Stomach smooth muscle (tissue), 2 donors: Measurements from ENCODE around the gene SORCS1.

Source experiments
- H3K27ac ChIP-seq: one replicate; pipeline ENCODE4 v1.7.0; 2013; ENCODE audit warnings: mild to moderate bottlenecking, low read length, inconsistent platforms
- H3K27me3 ChIP-seq, 2 donors: one replicate each; pipeline ENCODE4 v1.7.0; 2013; ENCODE audit warnings: low read length in 2 of 2; ENCODE audit not compliant: insufficient read depth in 2 of 2, control insufficient read depth in 1 of 2
- H3K36me3 ChIP-seq, 2 donors: one replicate each; pipeline ENCODE4 v1.7.0; 2013; ENCODE audit warnings: low read length in 2 of 2; ENCODE audit not compliant: control insufficient read depth in 2 of 2, insufficient read depth in 2 of 2
- H3K4me1 ChIP-seq: one replicate; pipeline ENCODE4 v1.7.0; 2013; ENCODE audit warnings: low read length; ENCODE audit not compliant: control insufficient read depth, insufficient read depth
- H3K4me3 ChIP-seq, 2 donors: one replicate each; pipeline ENCODE4 v1.7.0; 2013; ENCODE audit warnings: low read length in 2 of 2
- H3K9ac ChIP-seq, 2 donors: one replicate each; pipeline ENCODE4 v1.7.0; 2013; ENCODE audit warnings: low read length in 2 of 2, mild to moderate bottlenecking in 1 of 2
- H3K9me3 ChIP-seq, 2 donors: one replicate each; pipeline ENCODE4 v1.7.0; 2013; ENCODE audit warnings: low read length in 2 of 2; ENCODE audit not compliant: control insufficient read depth in 2 of 2
- donor health status: healthy.
- donor health status: Pancreatic carcinoma.

The SORCS1 gene

GRCh38 chr10:106894692-106895091 is 269.8 kb downstream of the SORCS1 start:
- no peaks in the 10 kb centered on the region for H3K9me3 ChIP-seq
- no peaks in the 10 kb centered on the region for H3K27me3 ChIP-seq
- no peak overlapping the region for H3K4me3 ChIP-seq
- no peaks in the 10 kb centered on the region for H3K36me3 ChIP-seq
- peaks cover 11% of the 10 kb centered on the region for H3K4me1 ChIP-seq
- no peak overlapping the region for H3K9ac ChIP-seq
- no peak overlapping the region for H3K27ac ChIP-seq

GRCh38 chr10:106877574-106877973 is 286.9 kb downstream of the SORCS1 start:
- no peaks in the 10 kb centered on the region for H3K27me3 ChIP-seq
- H3K4me3 ChIP-seq = no peak overlapping the region
- H3K36me3 ChIP-seq = no peaks in the 10 kb centered on the region
- no peak overlapping the region for H3K27ac ChIP-seq
- H3K9ac ChIP-seq = no peak overlapping the region
- H3K9me3 ChIP-seq = peaks cover 0 to 4% of the 10 kb centered on the region in 2 donors
- H3K4me1 ChIP-seq = no peaks in the 10 kb centered on the region

- peaks cover 0 to 4% of the 10 kb centered on the region in 2 donors for H3K9me3 ChIP-seq
- no peaks in the 10 kb centered on the region for H3K36me3 ChIP-seq
- no peak overlapping the region for H3K27ac ChIP-seq
These were observed 290.0 kb downstream of the SORCS1 start for GRCh38 chr10:106874604-106874889.

GRCh38 chr10:106873770-106874603 is 290.5 kb downstream of the SORCS1 start:
- Histone ChIP-seq H3K9me3 (peaks cover 0 to 4% of the 10 kb centered on the region in 2 donors), H3K4me1 (no peaks in the 10 kb centered on the region), H3K4me3 (no peak overlapping the region), H3K27me3 (no peaks in the 10 kb centered on the region), H3K9ac (no peak overlapping the region), H3K27ac (no peak overlapping the region), H3K36me3 (no peaks in the 10 kb centered on the region)

More at GRCh38 chr10:106874604-106874889, 290.0 kb downstream of the SORCS1 start:
- H3K4me3 ChIP-seq = no peak overlapping the region
- H3K4me1 ChIP-seq = no peaks in the 10 kb centered on the region
- no peaks in the 10 kb centered on the region for H3K27me3 ChIP-seq
- H3K9ac ChIP-seq = no peak overlapping the region

GRCh38 chr10:106872176-106872575 is 292.3 kb downstream of the SORCS1 start:
- Histone ChIP-seq H3K4me1 (no peaks in the 10 kb centered on the region), H3K9me3 (peaks cover 0 to 4% of the 10 kb centered on the region in 2 donors), H3K27ac (no peak overlapping the region), H3K27me3 (no peaks in the 10 kb centered on the region), H3K4me3 (no peak overlapping the region), H3K36me3 (no peaks in the 10 kb centered on the region), H3K9ac (no peak overlapping the region)

GRCh38 chr10:106866244-106866845 is 298.2 kb downstream of the SORCS1 start:
- Histone ChIP-seq H3K27me3 (no peaks in the 10 kb centered on the region), H3K9ac (no peak overlapping the region), H3K27ac (no peak overlapping the region), H3K36me3 (no peaks in the 10 kb centered on the region), H3K9me3 (no peaks in the 10 kb centered on the region), H3K4me1 (no peaks in the 10 kb centered on the region), H3K4me3 (no peak overlapping the region)

GRCh38 chr10:106864031-106864430 is 300.5 kb downstream of the SORCS1 start:
- no peak overlapping the region for H3K9ac ChIP-seq
- no peaks in the 10 kb centered on the region for H3K27me3 ChIP-seq
- no peak overlapping the region for H3K27ac ChIP-seq
- no peaks in the 10 kb centered on the region for H3K4me1 ChIP-seq
- H3K9me3 ChIP-seq = no peaks in the 10 kb centered on the region
- H3K4me3 ChIP-seq = no peak overlapping the region
- H3K36me3 ChIP-seq = no peaks in the 10 kb centered on the region

- Histone ChIP-seq H3K27ac (no peak overlapping the region), H3K4me1 (no peaks in the 10 kb centered on the region), H3K4me3 (no peak overlapping the region), H3K9ac (no peak overlapping the region), H3K36me3 (no peaks in the 10 kb centered on the region), H3K9me3 (no peaks in the 10 kb centered on the region), H3K27me3 (no peaks in the 10 kb centered on the region)
These were observed 301.0 kb downstream of the SORCS1 start for GRCh38 chr10:106863549-106863948.

GRCh38 chr10:106859892-106860652 is 304.4 kb downstream of the SORCS1 start:
- H3K9me3 ChIP-seq = peaks cover 2 to 7% of the 10 kb centered on the region in 2 donors
- no peak overlapping the region for H3K9ac ChIP-seq
- H3K27ac ChIP-seq = no peak overlapping the region
- no peaks in the 10 kb centered on the region for H3K4me1 ChIP-seq
- no peaks in the 10 kb centered on the region for H3K36me3 ChIP-seq
- H3K4me3 ChIP-seq = no peak overlapping the region
- no peaks in the 10 kb centered on the region for H3K27me3 ChIP-seq

- Histone ChIP-seq H3K27ac (no peak overlapping the region), H3K27me3 (no peaks in the 10 kb centered on the region), H3K9me3 (peaks cover 2 to 11% of the 10 kb centered on the region in 2 donors), H3K9ac (no peak overlapping the region), H3K4me1 (no peaks in the 10 kb centered on the region), H3K4me3 (no peak overlapping the region), H3K36me3 (no peaks in the 10 kb centered on the region)
These were observed 306.8 kb downstream of the SORCS1 start for GRCh38 chr10:106857728-106858127.
